Measurements from ENCODE around the gene HSBP1L1. TPM values are rescaled to one million over a fixed set of nuclear protein-coding genes. Genes with fewer than 3 reads are reported as not detected.

The HSBP1L1 gene
- total RNA-seq, 1 experiment from 2014 or later, result 41.4 TPM

- H3K4me3 ChIP-seq (replicated peaks in 1 of 2; ENCODE audit: low read depth in 1 of 2, low read length in 2 of 2), result no peak overlapping the region
- H3K9ac ChIP-seq (ENCODE audit: low read length), result no peak overlapping the region
- no TSS peak for BruUV-seq (replicated peaks)
- H3K36me3 ChIP-seq (ENCODE audit: control insufficient read depth in 1 of 2, insufficient read depth in 2 of 2, low read length in 2 of 2), result peaks cover 0 to 13% of the 10 kb centered on the region in 2 experiments; a peak in 2 of 4 replicates
- H3K9me3 ChIP-seq (ENCODE audit: control insufficient read depth in 1 of 2, insufficient read depth in 1 of 2, low read depth in 1 of 2, low read length in 2 of 2), result no peaks in the 10 kb centered on the region
- no peak overlapping the region for H3K4me2 ChIP-seq (ENCODE audit: low read length)
- intact Hi-C loops (cut with micrococcal nuclease), result no loop called here
- TF ChIP-seq RAD21 (IDR thresholded peaks at IDR 0.05; ENCODE audit: low read depth) (no peak), SRF (IDR thresholded peaks at IDR 0.05; ENCODE audit: low read depth) (no peak), REST (IDR thresholded peaks at IDR 0.05; ENCODE audit: low read depth) (no peak), SP1 (IDR thresholded peaks at IDR 0.05; ENCODE audit: low read depth) (no peak)
- H3K4me1 ChIP-seq (ENCODE audit: control insufficient read depth in 1 of 2, insufficient read depth in 2 of 2, low read length in 2 of 2), result no peaks in the 10 kb centered on the region
- no peaks in the 10 kb centered on the region for H3K27me3 ChIP-seq (ENCODE audit: insufficient read depth, low read length)
- RAD21 ChIA-PET (ENCODE audit: low non-redundant PET in 1 of 2, low total read pairs in 2 of 2, uncharacterized antibody in 2 of 2, unreplicated experiment in 2 of 2), result no interaction called here
- DNase-seq (ENCODE audit: low read depth, low spot score) (no peak), ATAC-seq (no peak)
- POLR2A ChIA-PET, result interaction anchor here (0.6 kb wide), 1 partner anchor 42 kb away, joined by 5 read pairs; the partner anchor contains the start of gene HSBP1L1
- CTCF ChIA-PET, result no interaction called here
- no peak overlapping the region for H2AFZ ChIP-seq (ENCODE audit: low read depth, low read length, poor library complexity, severe bottlenecking)
- no peaks in the 10 kb centered on the region for H3K9me2 ChIP-seq (ENCODE audit: insufficient read depth)
- peaks cover 52% of the 10 kb centered on the region for H3K79me2 ChIP-seq (ENCODE audit: insufficient read depth, low read length)
- no peak overlapping the region for H3K27ac ChIP-seq (ENCODE audit: low read depth, low read length)
- no peaks in the 10 kb centered on the region for H4K20me1 ChIP-seq (ENCODE audit: insufficient read depth)
Observed at GRCh38 chr18:79921984-79922965, 42.2 kb upstream of the HSBP1L1 start.
